Measurements from ENCODE around the gene SETBP1. TPM values are rescaled to one million over a fixed set of nuclear protein-coding genes. Genes with fewer than 3 reads are reported as not detected.

Gene SETBP1
- total and polyA plus RNA-seq, 2 of the 13 experiments (the other 11 are each of a cell fraction or from before 2014, with no cell fraction given): 0.18 to 0.65 TPM

- TF ChIP-seq ZNF609 (CRISPR knock-in tag; IDR thresholded peaks at IDR 0.05; ENCODE audit: borderline replicate concordance): peak; percentile 49; the same call in 1 of the 2 replicates
- no peak for TF ChIP-seq HDAC6 (IDR thresholded peaks at IDR 0.05; ENCODE audit: low read depth, low read length)
- TF ChIP-seq MLX (CRISPR knock-in tag; IDR thresholded peaks at IDR 0.05): no peak
- TF ChIP-seq KDM5A (IDR thresholded peaks at IDR 0.05; ENCODE audit: borderline replicate concordance, low read length): no peak
- peak; percentile 76 for TF ChIP-seq MED1 (CRISPR knock-in tag; IDR thresholded peaks at IDR 0.05)
- TF ChIP-seq MATR3 (CRISPR knock-in tag; IDR thresholded peaks at IDR 0.05): no peak
- no peak for TF ChIP-seq ELF4 (CRISPR knock-in tag; IDR thresholded peaks at IDR 0.05; ENCODE audit: borderline replicate concordance)
- TF ChIP-seq HNF4A (CRISPR knock-in tag; IDR thresholded peaks at IDR 0.05): 0 out of 2 replicates have a peak, but pooled peaks have one; percentile 14
- TF ChIP-seq SKIL (CRISPR knock-in tag; IDR thresholded peaks at IDR 0.05; ENCODE audit: borderline replicate concordance): peak; percentile 77; the same call in 1 of the 2 replicates
- TF ChIP-seq FOSL2 (CRISPR knock-in tag; IDR thresholded peaks at IDR 0.05): no peak
- TF ChIP-seq HNRNPUL1 (IDR thresholded peaks at IDR 0.05; ENCODE audit: low read depth, low read length): no peak
- no peak for TF ChIP-seq HOXA5 (CRISPR knock-in tag; IDR thresholded peaks at IDR 0.05)
- TF ChIP-seq SNAPC5 (CRISPR knock-in tag; IDR thresholded peaks at IDR 0.05; ENCODE audit: borderline replicate concordance): no peak
- TF ChIP-seq ZSCAN12 (CRISPR knock-in tag; IDR thresholded peaks at IDR 0.05): no peak
- no peak for TF ChIP-seq REL (CRISPR knock-in tag; conservative IDR thresholded peaks at IDR 0.05)
- 0 out of 2 replicates have a peak, but pooled peaks have one; percentile 46 for TF ChIP-seq ZNF639 (CRISPR knock-in tag; conservative IDR thresholded peaks at IDR 0.05)
- no peak for TF ChIP-seq ZNF414 (CRISPR knock-in tag; IDR thresholded peaks at IDR 0.05)
Measured at GRCh38 chr18:44680273-44681075, at the start of gene SETBP1 (continued).
